Measurements from ENCODE around the gene PREX1.

PREX1 gene

GRCh38 chr20:48696671-48697070, 131.1 kb downstream of the PREX1 start:
- Mint-ChIP-seq H3K36me3 (ENCODE audit: low read depth) (no peaks in the 10 kb centered on the region), H3K4me1 (peaks cover 11% of the 10 kb centered on the region), H3K9me3 (no peaks in the 10 kb centered on the region), H3K27ac (no peak overlapping the region), H3K27me3 (ENCODE audit: low read depth) (peaks cover 7% of the 10 kb centered on the region), H3K4me3 (no peak overlapping the region)
- no peak for TF ChIP-seq CTCF (IDR thresholded peaks at IDR 0.05; ENCODE audit: unreplicated experiment in 3 of 3)

GRCh38 chr20:48695738-48696137, 132.1 kb downstream of the PREX1 start:
- Mint-ChIP-seq H3K9me3 (no peaks in the 10 kb centered on the region), H3K27ac (no peak overlapping the region), H3K4me3 (no peak overlapping the region), H3K36me3 (ENCODE audit: low read depth) (no peaks in the 10 kb centered on the region), H3K4me1 (peaks cover 18% of the 10 kb centered on the region), H3K27me3 (ENCODE audit: low read depth) (peaks cover 7% of the 10 kb centered on the region)
- TF ChIP-seq CTCF (IDR thresholded peaks at IDR 0.05; ENCODE audit: unreplicated experiment in 3 of 3) = no peak

GRCh38 chr20:48695255-48695654, 132.5 kb downstream of the PREX1 start:
- peaks cover 7% of the 10 kb centered on the region for H3K27me3 Mint-ChIP-seq (ENCODE audit: low read depth)
- no peaks in the 10 kb centered on the region for H3K9me3 Mint-ChIP-seq
- H3K27ac Mint-ChIP-seq = no peak overlapping the region
- no peaks in the 10 kb centered on the region for H3K36me3 Mint-ChIP-seq (ENCODE audit: low read depth)
- H3K4me1 Mint-ChIP-seq = peaks cover 19% of the 10 kb centered on the region
- no peak for TF ChIP-seq CTCF (IDR thresholded peaks at IDR 0.05; ENCODE audit: unreplicated experiment in 3 of 3)
- no peak overlapping the region for H3K4me3 Mint-ChIP-seq

GRCh38 chr20:48694381-48694865, 133.4 kb downstream of the PREX1 start:
- Mint-ChIP-seq H3K4me3 (no peak overlapping the region), H3K36me3 (ENCODE audit: low read depth) (no peaks in the 10 kb centered on the region), H3K27me3 (ENCODE audit: low read depth) (peaks cover 11% of the 10 kb centered on the region), H3K27ac (no peak overlapping the region), H3K4me1 (peaks cover 19% of the 10 kb centered on the region), H3K9me3 (no peaks in the 10 kb centered on the region)
- TF ChIP-seq CTCF (IDR thresholded peaks at IDR 0.05; ENCODE audit: unreplicated experiment in 3 of 3) = no peak

GRCh38 chr20:48691523-48691922, 136.3 kb downstream of the PREX1 start:
- Mint-ChIP-seq H3K36me3 (ENCODE audit: low read depth) (no peaks in the 10 kb centered on the region), H3K9me3 (no peaks in the 10 kb centered on the region), H3K27ac (no peak overlapping the region), H3K27me3 (ENCODE audit: low read depth) (peaks cover 8% of the 10 kb centered on the region), H3K4me1 (peaks cover 25% of the 10 kb centered on the region), H3K4me3 (no peak overlapping the region)
- TF ChIP-seq CTCF (IDR thresholded peaks at IDR 0.05; ENCODE audit: unreplicated experiment in 3 of 3) = no peak

GRCh38 chr20:48690888-48691287, 136.9 kb downstream of the PREX1 start:
- Mint-ChIP-seq H3K4me3 (no peak overlapping the region), H3K27ac (no peak overlapping the region), H3K36me3 (ENCODE audit: low read depth) (no peaks in the 10 kb centered on the region), H3K4me1 (peaks cover 30% of the 10 kb centered on the region), H3K27me3 (ENCODE audit: low read depth) (peaks cover 8% of the 10 kb centered on the region), H3K9me3 (no peaks in the 10 kb centered on the region)
- TF ChIP-seq CTCF (IDR thresholded peaks at IDR 0.05; ENCODE audit: unreplicated experiment in 3 of 3) = no peak
